GM12864 (cell line): ENCODE results near the gene LEFTY1.
A peak's percentile ranks its signal among the peaks of the same experiment; 100 is the strongest.

Experiments used
- DNase-seq: peaks from one replicate; pipeline ENCODE4 v3.0.0-alpha.2; 2011; ENCODE audit warnings: low read depth
- H3K4me3 ChIP-seq: 2 replicates; pipeline ENCODE4 v1.5.1; 2011; ENCODE audit warnings: mild to moderate bottlenecking, low read depth, low read length, control low read depth
- CTCF ChIP-seq: IDR thresholded peaks from 2 replicates; pipeline ENCODE4 v1.5.1; 2011; ENCODE audit warnings: low read depth, mild to moderate bottlenecking, moderate library complexity, low read length, control low read depth, inconsistent platforms; ENCODE audit errors: missing control alignments

LEFTY1 gene

GRCh38 chr1:225914947-225915346 lies 26.0 kb upstream of the LEFTY1 start:
- no peak overlapping the region for H3K4me3 ChIP-seq
- no peak for TF ChIP-seq CTCF
- DNase-seq: no peak

GRCh38 chr1:225914391-225914790 lies 25.4 kb upstream of the LEFTY1 start:
- no peak for DNase-seq
- H3K4me3 ChIP-seq: no peak overlapping the region
- TF ChIP-seq CTCF: no peak

GRCh38 chr1:225911191-225912130 lies 22.5 kb upstream of the LEFTY1 start:
- H3K4me3 ChIP-seq: no peak overlapping the region
- peak; percentile 86 for TF ChIP-seq CTCF
- no peak for DNase-seq

GRCh38 chr1:225909477-225909876 lies 20.5 kb upstream of the LEFTY1 start:
- no peak for DNase-seq
- no peak overlapping the region for H3K4me3 ChIP-seq
- TF ChIP-seq CTCF: no peak

GRCh38 chr1:225908773-225909172 lies 19.8 kb upstream of the LEFTY1 start:
- no peak for DNase-seq
- no peak for TF ChIP-seq CTCF
- no peak overlapping the region for H3K4me3 ChIP-seq

- no peak for DNase-seq
- TF ChIP-seq CTCF: no peak
- no peak overlapping the region for H3K4me3 ChIP-seq
Measured at GRCh38 chr1:225908013-225908640, 19.2 kb upstream of the LEFTY1 start.
